ENCODE results near the gene AUP1.
"Not testable (repeated sequence)": the region's sequence is repeated elsewhere in the genome, so short reads cannot be mapped to it uniquely, and the experiment has no call there.

The AUP1 gene

GRCh38 chr2:74498500-74499266 is 30.8 kb downstream of the AUP1 start:
- no peak for DNase-seq (ENCODE audit: low read depth in 2 of 2)

DNA sequence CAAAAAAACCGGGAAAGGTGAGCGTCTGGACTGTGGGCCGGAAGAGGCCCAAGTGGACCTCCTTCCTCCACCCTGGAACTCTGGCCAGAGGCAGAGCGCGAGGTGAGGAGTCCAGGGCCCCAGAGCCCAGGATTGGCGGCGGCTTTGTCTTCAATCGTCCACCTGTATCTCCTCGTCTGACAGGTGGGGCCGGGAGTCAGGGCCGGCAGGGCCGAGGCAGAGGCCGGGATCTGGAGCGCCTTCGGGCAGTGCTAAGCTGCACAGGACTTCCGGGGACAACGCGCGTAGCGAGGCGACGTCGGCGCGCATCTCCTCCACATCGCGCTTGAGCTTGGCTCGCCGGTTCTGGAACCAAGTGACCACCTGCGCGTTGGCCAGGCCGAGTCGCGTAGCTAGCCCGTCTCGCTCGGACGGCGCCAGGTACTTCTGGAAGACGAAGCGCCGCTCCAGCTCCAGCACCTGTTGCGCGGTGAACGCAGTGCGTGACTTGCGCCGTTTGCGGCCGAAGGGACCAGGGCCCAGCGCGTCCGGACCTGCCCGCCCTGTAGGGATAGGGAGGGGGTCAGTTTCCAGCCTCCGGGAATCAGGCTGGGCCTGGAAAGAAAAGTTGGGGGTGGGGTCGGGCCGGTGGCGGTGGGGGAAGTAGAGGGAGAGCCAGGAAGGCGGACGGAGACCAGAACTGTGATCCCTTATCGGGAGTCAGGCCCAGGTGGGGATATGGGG is 31.6 kb downstream of the AUP1 start:
- no peak for DNase-seq (ENCODE audit: low read depth in 2 of 2)

- no peak for DNase-seq (ENCODE audit: low read depth in 2 of 2)
These were observed 32.3 kb downstream of the AUP1 start for GRCh38 chr2:74496997-74497776.

GRCh38 chr2:74495440-74495839 is 34.1 kb downstream of the AUP1 start:
- DNase-seq (ENCODE audit: low read depth in 2 of 2), result no peak

DNA sequence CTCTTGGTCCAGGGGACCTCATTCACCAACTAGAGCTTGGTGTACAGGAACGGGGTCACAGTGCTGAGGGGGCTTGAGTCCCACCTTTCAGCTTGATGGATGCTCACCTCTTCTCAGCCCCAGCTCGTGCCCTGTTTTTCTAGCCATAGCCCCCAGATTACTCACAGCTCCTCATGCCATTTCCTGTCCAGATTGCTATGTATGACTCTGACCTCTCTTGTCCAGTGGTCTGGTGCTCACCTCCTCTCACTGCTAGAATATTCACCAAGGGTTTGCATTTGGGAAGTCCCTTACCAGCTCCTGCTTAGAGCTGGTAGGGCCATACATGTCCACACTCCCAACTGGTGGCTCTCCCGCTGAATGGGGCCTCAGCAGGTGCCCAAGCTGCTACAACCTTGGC is 36.0 kb downstream of the AUP1 start:
- no peak for DNase-seq (ENCODE audit: low read depth in 2 of 2)

GRCh38 chr2:74491648-74492544 is 37.6 kb downstream of the AUP1 start:
- DNase-seq (ENCODE audit: low read depth in 2 of 2), result no peak

DNA sequence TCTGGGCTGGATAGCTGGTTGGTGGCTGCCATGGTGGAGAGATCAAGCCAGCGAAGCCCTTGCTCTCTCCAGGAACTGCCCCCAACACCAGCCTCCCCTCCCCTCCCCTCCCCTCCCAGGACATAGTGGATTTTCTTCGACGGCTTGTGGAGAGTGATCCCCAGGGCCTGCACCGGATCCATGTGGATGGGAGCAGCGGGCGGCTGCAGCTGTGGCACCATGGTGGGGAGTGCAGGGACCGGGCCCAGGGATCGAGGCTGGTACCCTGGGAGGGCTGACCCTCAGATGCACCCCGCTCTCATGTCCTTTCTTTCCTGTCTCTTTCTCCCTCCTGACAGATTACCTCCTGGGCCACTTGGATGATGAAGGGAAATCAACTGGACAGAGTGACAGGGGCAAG is 39.6 kb downstream of the AUP1 start:
- no peak for DNase-seq (ENCODE audit: low read depth in 2 of 2)

DNA sequence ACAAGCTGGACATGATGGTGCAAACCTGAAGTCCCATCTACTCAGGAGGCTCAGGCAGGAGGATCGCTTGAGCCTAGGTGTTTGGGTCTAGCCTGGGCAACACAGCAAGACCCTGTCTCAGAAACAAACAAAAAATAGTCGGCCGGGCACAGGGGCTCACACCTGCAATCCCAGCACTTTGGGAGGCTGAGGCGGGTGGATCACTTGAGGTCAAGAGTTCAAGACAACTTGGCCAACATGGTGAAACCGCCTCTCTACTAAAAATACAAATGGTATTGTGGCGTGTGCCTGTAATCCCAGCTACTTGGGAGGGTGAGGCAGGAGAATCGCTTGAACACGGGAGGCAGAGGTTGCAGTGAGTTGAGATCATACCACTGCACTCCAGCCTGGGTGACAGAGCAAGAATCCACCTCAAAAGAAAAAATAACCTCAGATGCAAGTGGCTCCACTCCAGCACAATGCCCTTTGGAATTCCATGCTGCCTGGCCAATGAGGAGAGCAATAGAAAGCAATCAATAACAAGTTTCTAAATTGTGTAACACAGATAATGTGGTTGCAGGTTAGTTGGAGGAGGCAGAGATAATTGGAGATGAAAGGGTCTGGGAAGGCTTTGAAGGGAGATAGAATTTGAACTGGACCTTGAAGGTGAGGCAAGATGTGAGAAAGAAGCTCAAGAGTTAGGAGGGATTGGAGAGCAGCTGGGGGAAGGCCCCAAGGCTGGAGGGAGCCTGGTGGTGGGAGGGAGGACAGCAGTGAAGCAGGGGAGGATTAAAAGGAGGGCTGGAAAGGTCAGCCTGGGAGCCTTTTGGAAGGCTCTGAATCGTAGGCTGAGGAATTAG is 40.6 kb downstream of the AUP1 start:
- no peak for DNase-seq (ENCODE audit: low read depth in 2 of 2)

GRCh38 chr2:74486141-74486540 is 43.4 kb downstream of the AUP1 start:
- no peak for DNase-seq (ENCODE audit: low read depth in 2 of 2)

DNA sequence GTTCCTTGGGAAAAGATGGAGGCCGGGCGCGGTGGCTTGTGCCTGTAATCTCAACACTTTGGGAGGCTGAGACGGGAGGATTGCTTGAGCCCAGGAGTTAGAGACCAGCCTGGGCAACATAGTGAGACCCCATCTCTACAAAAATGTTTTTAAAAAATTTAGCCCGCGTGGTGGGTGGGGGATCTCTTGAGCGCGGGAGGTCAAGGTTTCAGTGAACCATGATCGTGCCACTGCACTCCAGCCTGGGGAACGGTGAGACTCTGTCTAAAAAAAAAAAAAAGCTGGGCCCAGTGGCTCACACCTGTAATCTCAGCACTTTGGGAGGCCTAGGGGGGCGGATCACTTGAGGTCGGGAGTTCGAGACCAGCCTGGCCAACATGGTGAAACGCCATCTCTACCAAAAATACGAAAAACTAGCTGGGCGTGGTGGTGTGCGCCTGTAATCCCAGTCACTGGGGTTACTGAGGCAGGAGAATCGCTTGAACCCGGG is 45.8 kb downstream of the AUP1 start:
- DNase-seq (ENCODE audit: low read depth in 2 of 2), result not testable (repeated sequence)

- peak; percentile 88 to 89 for DNase-seq (ENCODE audit: low read depth in 2 of 2)
These were observed 46.5 kb downstream of the AUP1 start, which contains the start of the genes CCDC142 and TTC31 for GRCh38 chr2:74482801-74483674. Gene CCDC142 (minus strand): TSS chr2:74482998. CDS start chr2:74482837, 161 bp downstream. Gene TTC31 (plus strand): TSS chr2:74483081. CDS start chr2:74483096, 15 bp downstream.

DNA sequence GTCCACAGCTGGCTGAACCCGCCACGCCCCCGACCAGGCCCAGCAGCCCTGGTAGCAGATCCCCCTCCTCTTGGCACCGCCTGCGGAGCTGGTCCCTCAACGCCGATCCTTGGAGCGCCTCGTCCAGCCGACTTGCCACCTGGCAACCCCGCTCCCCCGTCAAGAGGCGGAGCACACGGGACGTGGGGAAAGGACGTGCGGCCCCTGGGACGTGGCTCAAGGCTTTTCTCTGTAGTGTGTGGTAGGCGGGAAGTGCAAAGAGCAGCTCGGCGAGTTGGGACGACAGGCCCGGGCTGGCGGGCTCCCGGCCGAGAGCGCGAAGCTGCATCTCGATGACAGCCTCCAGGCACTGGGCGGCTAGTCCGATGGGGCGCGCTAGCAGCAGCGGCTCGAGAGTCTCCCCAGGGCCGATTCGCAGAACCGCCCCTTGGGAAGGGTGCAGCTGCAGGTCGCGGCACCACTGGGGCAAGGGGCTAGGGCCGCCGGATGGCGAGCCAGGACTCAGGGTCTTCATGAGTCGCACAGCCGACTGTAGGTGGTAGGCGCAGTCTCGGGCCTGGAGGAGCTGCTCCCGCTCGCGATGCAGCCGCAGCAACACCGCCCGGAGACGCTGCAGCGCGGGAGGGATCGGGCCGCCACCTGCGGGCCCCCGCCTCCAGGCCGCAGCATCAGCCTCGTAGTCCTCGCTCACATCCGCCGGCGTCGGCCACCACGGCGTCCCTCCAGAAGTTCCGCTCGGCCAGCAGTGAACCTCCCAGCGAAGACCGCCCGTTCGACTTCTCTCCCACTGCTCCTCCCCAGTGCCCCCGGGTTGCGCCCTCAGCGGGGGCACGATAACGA is 47.3 kb downstream of the AUP1 start:
- peak in 1 of 2 donors; percentile 42 for DNase-seq (ENCODE audit: low read depth in 2 of 2)

- DNase-seq (ENCODE audit: low read depth in 2 of 2), result no peak
These were observed 48.1 kb downstream of the AUP1 start for GRCh38 chr2:74481431-74481830.
